ENCODE measurements around the gene TPH2.

- TF ChIP-seq POLR2A (IDR thresholded peaks at IDR 0.05; ENCODE audit: low read depth, low read length) (no peak), POLR2AphosphoS5 (IDR thresholded peaks at IDR 0.05; ENCODE audit: low read depth, low read length) (no peak), SPI1 (IDR thresholded peaks at IDR 0.05; ENCODE audit: low read depth, low read length) (no peak), POU2F2 (IDR thresholded peaks at IDR 0.05; ENCODE audit: low read depth, low read length) (no peak), TAF1 (IDR thresholded peaks at IDR 0.05; ENCODE audit: low read depth, low read length) (no peak)
These were observed 3.6 kb downstream of the TPH2 start for GRCh38 chr12:71942259-71942658.

Data from GM12891 (cell line).